Measurements from ENCODE around the gene VPS37C. TPM values are rescaled to one million over a fixed set of nuclear protein-coding genes. Genes with fewer than 3 reads are reported as not detected.

Gene VPS37C
- total RNA-seq, 1 experiment from 2014 or later: 19.0 TPM

DNA sequence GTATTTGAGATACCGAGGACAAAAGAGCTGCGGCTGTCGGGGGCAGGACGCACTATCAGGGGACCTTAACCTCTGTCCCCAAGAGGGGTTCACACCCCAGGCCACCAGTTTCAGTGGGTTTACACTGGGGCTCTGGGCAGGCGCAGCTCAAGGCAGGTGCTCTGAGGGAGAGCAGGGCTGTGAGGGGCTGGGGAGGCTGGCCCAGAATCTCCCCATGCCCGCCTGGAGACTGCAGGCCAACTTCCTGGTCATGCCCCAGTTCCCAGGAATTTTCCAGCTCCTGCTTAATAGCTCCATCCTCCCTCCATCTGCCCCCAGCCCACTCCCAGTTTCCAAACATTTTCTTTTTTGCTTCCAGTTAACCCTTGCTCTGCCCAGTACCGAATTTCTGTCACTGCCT is 34.5 kb upstream of the VPS37C start:
- peak overlapping the region in 1 of 2 experiments; percentile 40; a peak in 1 of 5 replicates for H3K4me3 Mint-ChIP-seq
- H3K36me3 Mint-ChIP-seq (ENCODE audit: insufficient read depth in 1 of 3, low read depth in 3 of 3): no peaks in the 10 kb centered on the region; a peak in 1 of 7 replicates
- no CpG with 5 or more reads among the region's 7 CpGs for WGBS (ENCODE audit: extremely low coverage, insufficient read length, low lambda C conversion rate)

More for the DNA sequence above, 34.5 kb upstream of the VPS37C start:
- no peak overlapping the region for H2BK15ac ChIP-seq (ENCODE audit: low read depth, low read length)
- no peaks in the 10 kb centered on the region for H3K79me1 ChIP-seq (ENCODE audit: insufficient read depth, low read depth, low read length, poor library complexity, severe bottlenecking)
- H2AFZ ChIP-seq (ENCODE audit: low read length): no peak overlapping the region
- H2BK5ac ChIP-seq (ENCODE audit: insufficient read length, low read length): no peak overlapping the region
- H4K20me1 ChIP-seq (ENCODE audit: control insufficient read depth, insufficient read depth, insufficient read length): no peaks in the 10 kb centered on the region
- H4K5ac ChIP-seq (ENCODE audit: insufficient read length, low read depth, low read length): no peak overlapping the region
- H4K8ac ChIP-seq (replicated peaks; ENCODE audit: insufficient read length, low read depth, low read length): no peak overlapping the region
- no peaks in the 10 kb centered on the region for H3K9me3 ChIP-seq (ENCODE audit: control insufficient read depth, low read depth, low read length)
- H2BK20ac ChIP-seq (ENCODE audit: low read depth, low read length, poor library complexity, severe bottlenecking): no peak overlapping the region
- no peak overlapping the region for H3K27ac Mint-ChIP-seq
- DNase-seq: no peak
- H2BK12ac ChIP-seq (ENCODE audit: insufficient read length, low read depth, low read length): no peak overlapping the region
- H3K27me3 ChIP-seq (ENCODE audit: insufficient read depth, low read length): no peaks in the 10 kb centered on the region
- peaks cover 5 to 10% of the 10 kb centered on the region in 2 experiments; a peak in 2 of 5 replicates for H3K9me3 Mint-ChIP-seq
- H3K56ac ChIP-seq (ENCODE audit: insufficient read length, low read depth, low read length): no peak overlapping the region
- TF ChIP-seq, protein P1, sequence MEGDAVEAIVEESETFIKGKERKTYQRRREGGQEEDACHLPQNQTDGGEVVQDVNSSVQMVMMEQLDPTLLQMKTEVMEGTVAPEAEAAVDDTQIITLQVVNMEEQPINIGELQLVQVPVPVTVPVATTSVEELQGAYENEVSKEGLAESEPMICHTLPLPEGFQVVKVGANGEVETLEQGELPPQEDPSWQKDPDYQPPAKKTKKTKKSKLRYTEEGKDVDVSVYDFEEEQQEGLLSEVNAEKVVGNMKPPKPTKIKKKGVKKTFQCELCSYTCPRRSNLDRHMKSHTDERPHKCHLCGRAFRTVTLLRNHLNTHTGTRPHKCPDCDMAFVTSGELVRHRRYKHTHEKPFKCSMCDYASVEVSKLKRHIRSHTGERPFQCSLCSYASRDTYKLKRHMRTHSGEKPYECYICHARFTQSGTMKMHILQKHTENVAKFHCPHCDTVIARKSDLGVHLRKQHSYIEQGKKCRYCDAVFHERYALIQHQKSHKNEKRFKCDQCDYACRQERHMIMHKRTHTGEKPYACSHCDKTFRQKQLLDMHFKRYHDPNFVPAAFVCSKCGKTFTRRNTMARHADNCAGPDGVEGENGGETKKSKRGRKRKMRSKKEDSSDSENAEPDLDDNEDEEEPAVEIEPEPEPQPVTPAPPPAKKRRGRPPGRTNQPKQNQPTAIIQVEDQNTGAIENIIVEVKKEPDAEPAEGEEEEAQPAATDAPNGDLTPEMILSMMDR (conservative IDR thresholded peaks at IDR 0.05): no peak
- peaks cover 0 to 8% of the 10 kb centered on the region in 2 experiments; a peak in 2 of 4 replicates for H3K4me1 Mint-ChIP-seq
- H3T11ph ChIP-seq (ENCODE audit: low read length): no peak overlapping the region
- H2AK5ac ChIP-seq (ENCODE audit: insufficient read length, low read length): no peak overlapping the region
- H3K18ac ChIP-seq (ENCODE audit: insufficient read length, low read depth, low read length): no peak overlapping the region
- no peak overlapping the region for H2BK120ac ChIP-seq (ENCODE audit: low read depth, low read length, poor library complexity, severe bottlenecking)
- H3K23me2 ChIP-seq (ENCODE audit: insufficient read length, low read depth, low read length, poor library complexity, severe bottlenecking): no peaks in the 10 kb centered on the region
- H3K23ac ChIP-seq (ENCODE audit: insufficient read length, low read depth, low read length): no peak overlapping the region
- no peak overlapping the region for H4K91ac ChIP-seq (ENCODE audit: insufficient read length, low read depth, low read length)
- no peak overlapping the region for H3K4me2 ChIP-seq (ENCODE audit: insufficient read depth, insufficient read length, low read length)
- H3K9ac ChIP-seq (ENCODE audit: extremely low read depth, insufficient read length, low read length): no peak overlapping the region
- no peaks in the 10 kb centered on the region; the same call in 1 of the 2 replicates for H3K4me1 ChIP-seq (ENCODE audit: insufficient read depth, low read length)
- H3K27ac ChIP-seq (ENCODE audit: insufficient read length, low read depth, low read length): no peak overlapping the region
- H3K27me3 Mint-ChIP-seq (ENCODE audit: low read depth): peaks cover 2% of the 10 kb centered on the region
- H3K4ac ChIP-seq (ENCODE audit: low read depth, low read length): no peak overlapping the region
- no peak overlapping the region for H3K14ac ChIP-seq (ENCODE audit: insufficient read depth, low read length)
- H3K79me2 ChIP-seq (ENCODE audit: insufficient read depth, low read length): no peaks in the 10 kb centered on the region
